CD14-positive monocyte (primary cell): ENCODE measurements around the gene ABCG8. TPM values are rescaled to one million over a fixed set of nuclear protein-coding genes. Genes with fewer than 3 reads are reported as not detected.

Experiments
- DNase-seq, 3 donors: peaks; one replicate each; pipeline ENCODE4 v3.0.0-alpha.2; 2011 to 2022
- H2AFZ ChIP-seq: 2 replicates; pipeline ENCODE4 v1.6.0; 2012; ENCODE audit warnings: mild to moderate bottlenecking, low read depth, low read length, inconsistent platforms; ENCODE audit not compliant: insufficient read depth, poor library complexity, severe bottlenecking
- H3K27ac ChIP-seq, 2 donors: 1 replicate in 1 of 2; 2 replicates in 1 of 2; pipeline ENCODE4 v1.5.1; 2012 to 2013; ENCODE audit warnings: low read length in 2 of 2, control low read depth in 1 of 2, inconsistent platforms in 1 of 2, low read depth in 1 of 2, mild to moderate bottlenecking in 1 of 2
- H3K27me3 ChIP-seq, 2 donors: one replicate each; pipeline versions ENCODE4 v1.6.0 to v1.6.1; 2011 to 2013; ENCODE audit warnings: low read length in 2 of 2; ENCODE audit not compliant: control insufficient read depth in 2 of 2, insufficient read depth in 2 of 2
- H3K36me3 ChIP-seq, 2 donors: replicated peaks in 1 of 2; 1 replicate in 1 of 2; 2 replicates in 1 of 2; pipeline versions ENCODE4 v1.5.1 to v1.6.1; 2012 to 2013; ENCODE audit warnings: low read length in 2 of 2, control low read depth in 1 of 2, inconsistent platforms in 1 of 2, mild to moderate bottlenecking in 1 of 2; ENCODE audit not compliant: insufficient read depth in 2 of 2, control insufficient read depth in 1 of 2
- H3K4me1 ChIP-seq, 2 donors: 1 replicate in 1 of 2; 2 replicates in 1 of 2; pipeline versions ENCODE4 v1.5.1 to v1.6.1; 2012 to 2013; ENCODE audit warnings: low read length in 2 of 2, control low read depth in 1 of 2, inconsistent platforms in 1 of 2, mild to moderate bottlenecking in 1 of 2, moderate library complexity in 1 of 2; ENCODE audit not compliant: insufficient read depth in 2 of 2, control insufficient read depth in 1 of 2
- H3K4me2 ChIP-seq: replicated peaks from 2 replicates; pipeline ENCODE3; 2012; ENCODE audit warnings: low read length, moderate library complexity, mild to moderate bottlenecking; ENCODE audit not compliant: poor library complexity, severe bottlenecking; ENCODE audit errors: extremely low read depth
- H3K4me3 ChIP-seq, 3 experiments: fragments of 200-600 bp in 1 of 3; sonication (generic) in 1 of 3; replicated peaks in 1 of 3; 1 replicate in 2 of 3; 2 replicates in 1 of 3; pipeline ENCODE4 v1.5.1; 2011 to 2013; ENCODE audit warnings: low read length in 3 of 3, mild to moderate bottlenecking in 3 of 3, control low read depth in 2 of 3, low read depth in 2 of 3, inconsistent platforms in 1 of 3, moderate library complexity in 1 of 3
- H3K79me2 ChIP-seq: 2 replicates; pipeline ENCODE4 v1.6.0; 2012; ENCODE audit warnings: mild to moderate bottlenecking, control low read depth, inconsistent platforms, low read length, moderate library complexity; ENCODE audit not compliant: insufficient read depth
- H3K9ac ChIP-seq: 2 replicates; pipeline ENCODE4 v1.6.0; 2017; ENCODE audit warnings: low read length, mild to moderate bottlenecking; ENCODE audit not compliant: insufficient read depth, poor library complexity, severe bottlenecking
- H3K9me3 ChIP-seq, 2 donors: replicated peaks in 1 of 2; 1 replicate in 1 of 2; 2 replicates in 1 of 2; pipeline versions ENCODE4 v1.5.1 to v1.6.1; 2012 to 2013; ENCODE audit warnings: low read length in 2 of 2, control low read depth in 1 of 2; ENCODE audit not compliant: control insufficient read depth in 1 of 2, insufficient read depth in 1 of 2
- H4K20me1 ChIP-seq: 2 replicates; pipeline ENCODE4 v1.6.0; 2012; ENCODE audit warnings: mild to moderate bottlenecking, low read length, control low read depth, moderate library complexity; ENCODE audit not compliant: insufficient read depth
- H3K27ac Mint-ChIP-seq, 7 donors: one replicate each; pipeline ENCODE4 v1.8.0; 2020; ENCODE audit warnings: mild to moderate bottlenecking in 7 of 7, mixed read lengths in 7 of 7, moderate library complexity in 6 of 7, inconsistent platforms in 2 of 7
- H3K27me3 Mint-ChIP-seq, 3 donors: one replicate each; pipeline ENCODE4 v1.8.0; 2021 to 2022; ENCODE audit warnings: low read depth in 3 of 3, mild to moderate bottlenecking in 3 of 3, mixed read lengths in 3 of 3, moderate library complexity in 3 of 3, inconsistent platforms in 1 of 3
- H3K36me3 Mint-ChIP-seq, 2 donors: one replicate each; pipeline ENCODE4 v1.8.0; 2020; ENCODE audit warnings: mixed read lengths in 2 of 2, inconsistent platforms in 1 of 2, mild to moderate bottlenecking in 1 of 2
- H3K4me1 Mint-ChIP-seq: one replicate; pipeline ENCODE4 v1.8.0; 2020; ENCODE audit warnings: mild to moderate bottlenecking, mixed read lengths
- H3K4me3 Mint-ChIP-seq, 2 donors: one replicate each; pipeline ENCODE4 v1.8.0; 2020; ENCODE audit warnings: mild to moderate bottlenecking in 2 of 2, mixed read lengths in 2 of 2, moderate library complexity in 1 of 2
- H3K9me3 Mint-ChIP-seq, 7 donors: one replicate each; pipeline ENCODE4 v1.8.0; 2020 to 2022; ENCODE audit warnings: mixed read lengths in 7 of 7, mild to moderate bottlenecking in 6 of 7, moderate library complexity in 6 of 7, inconsistent platforms in 2 of 7
- WGBS: methylation state at CpG from one replicate; pipeline ENCODE4 v1.1.5; 2013; ENCODE audit warnings: missing lambda C conversion rate; ENCODE audit not compliant: insufficient coverage; 5-methylcytosine and 5-hydroxymethylcytosine counted together
- intact Hi-C, 2 donors: fragments of 100-400 bp; cut with micrococcal nuclease; formaldehyde crosslinking; loops; one replicate each; pipeline versions ENCODE4 v1.15.0 to v1.15.1; 2023
- polyA plus RNA-seq, 3 donors: library from polyadenylated mRNA; depleted of rRNA in 1 of 3; unstranded in 2 of 3; stranded (reverse) in 1 of 3; fragments of 300-500 nt in 2 of 3; fragments of >200 nt in 1 of 3; fragmentation: Illumina TruSeq in 2 of 3; gene quantifications; 1 replicate in 2 of 3; 2 replicates in 1 of 3; pipeline ENCODE4 v1.2.3, GENCODE V29; 2012 to 2021
- TF ChIP-seq, protein P1 (sequence below): fragments of 200-600 bp; IDR thresholded peaks from one replicate; pipeline ENCODE4 v1.8.0; 2022; ENCODE audit warnings: antibody characterized with exemption, mild to moderate bottlenecking

ABCG8 gene
- polyA plus RNA-seq, 3 donors, result not detected

DNA sequence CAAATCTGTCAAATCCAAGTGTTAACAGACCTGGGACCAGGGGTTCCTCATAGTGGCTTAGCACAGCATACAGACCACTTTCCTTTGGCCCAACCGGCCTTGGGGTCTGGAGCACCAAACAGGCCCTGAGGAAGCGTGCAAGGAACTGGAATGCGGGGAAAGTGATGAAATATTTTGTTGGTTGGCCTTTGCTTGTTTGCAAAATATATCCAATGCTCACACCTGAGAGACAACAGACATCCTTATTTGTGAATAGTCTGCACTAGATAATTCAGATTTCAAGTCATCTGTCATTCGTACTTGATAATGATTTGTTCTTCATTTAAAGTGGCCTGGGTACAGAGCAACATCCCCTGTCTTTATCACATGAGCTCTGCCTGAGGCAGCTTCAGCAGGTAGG lies 43.5 kb downstream of the ABCG8 start:
- Histone ChIP-seq H4K20me1 (no peaks in the 10 kb centered on the region), H3K27me3 (no peaks in the 10 kb centered on the region), H3K27ac (no peak overlapping the region), H3K79me2 (no peaks in the 10 kb centered on the region), H3K9me3 (no peaks in the 10 kb centered on the region), H3K4me3 (no peak overlapping the region), H2AFZ (no peak overlapping the region), H3K36me3 (peaks cover 7 to 9% of the 10 kb centered on the region in 2 donors), H3K4me2 (no peak overlapping the region), H3K4me1 (no peaks in the 10 kb centered on the region), H3K9ac (no peak overlapping the region)
- Mint-ChIP-seq H3K36me3 (peaks cover 11 to 12% of the 10 kb centered on the region in 2 donors), H3K27ac (no peak overlapping the region), H3K9me3 (peaks cover 0 to 2% (median 0%) of the 10 kb centered on the region in 7 donors), H3K4me1 (peaks cover 2% of the 10 kb centered on the region), H3K4me3 (no peak overlapping the region), H3K27me3 (peaks cover 0 to 2% (median 2%) of the 10 kb centered on the region in 3 donors)
- intact Hi-C loops, result no loop called here
- TF ChIP-seq, protein P1, sequence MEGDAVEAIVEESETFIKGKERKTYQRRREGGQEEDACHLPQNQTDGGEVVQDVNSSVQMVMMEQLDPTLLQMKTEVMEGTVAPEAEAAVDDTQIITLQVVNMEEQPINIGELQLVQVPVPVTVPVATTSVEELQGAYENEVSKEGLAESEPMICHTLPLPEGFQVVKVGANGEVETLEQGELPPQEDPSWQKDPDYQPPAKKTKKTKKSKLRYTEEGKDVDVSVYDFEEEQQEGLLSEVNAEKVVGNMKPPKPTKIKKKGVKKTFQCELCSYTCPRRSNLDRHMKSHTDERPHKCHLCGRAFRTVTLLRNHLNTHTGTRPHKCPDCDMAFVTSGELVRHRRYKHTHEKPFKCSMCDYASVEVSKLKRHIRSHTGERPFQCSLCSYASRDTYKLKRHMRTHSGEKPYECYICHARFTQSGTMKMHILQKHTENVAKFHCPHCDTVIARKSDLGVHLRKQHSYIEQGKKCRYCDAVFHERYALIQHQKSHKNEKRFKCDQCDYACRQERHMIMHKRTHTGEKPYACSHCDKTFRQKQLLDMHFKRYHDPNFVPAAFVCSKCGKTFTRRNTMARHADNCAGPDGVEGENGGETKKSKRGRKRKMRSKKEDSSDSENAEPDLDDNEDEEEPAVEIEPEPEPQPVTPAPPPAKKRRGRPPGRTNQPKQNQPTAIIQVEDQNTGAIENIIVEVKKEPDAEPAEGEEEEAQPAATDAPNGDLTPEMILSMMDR, result no peak
- WGBS, result 100% methylated on average over 1 of the region's 4 CpGs
- no peak for DNase-seq

DNA sequence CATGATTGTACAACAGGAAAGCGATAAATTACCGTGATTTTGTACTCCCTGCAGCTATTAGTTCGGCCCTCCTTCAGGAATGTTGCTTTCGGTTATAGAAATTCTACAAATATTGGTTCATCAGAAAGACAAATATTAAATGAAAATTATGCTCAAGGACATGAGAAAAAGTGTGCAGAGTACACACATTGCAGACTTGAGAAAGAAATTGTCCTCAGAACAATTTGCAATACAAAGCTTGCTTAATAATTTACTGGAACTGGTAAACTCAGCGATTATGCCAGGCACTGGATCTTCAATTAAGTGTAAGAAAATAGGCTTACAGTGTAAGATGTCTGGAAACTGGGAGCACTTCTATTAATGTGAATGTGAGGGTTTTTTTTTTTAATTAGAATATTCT lies 45.9 kb downstream of the ABCG8 start:
- no CpG with 5 or more reads among the region's 5 CpGs for whole genome bisulfite sequencing

More for the DNA sequence above, 45.9 kb downstream of the ABCG8 start:
- H3K4me3 Mint-ChIP-seq, result no peak overlapping the region
- H3K9ac ChIP-seq, result no peak overlapping the region
- H2AFZ ChIP-seq, result no peak overlapping the region
- no peaks in the 10 kb centered on the region for H3K4me1 ChIP-seq
- no peaks in the 10 kb centered on the region for H3K27me3 Mint-ChIP-seq
- H3K4me3 ChIP-seq, result no peak overlapping the region
- peaks cover 33 to 35% of the 10 kb centered on the region in 2 donors for H3K36me3 Mint-ChIP-seq
- H3K36me3 ChIP-seq, result peaks cover 28 to 33% of the 10 kb centered on the region in 2 donors
- H4K20me1 ChIP-seq, result no peaks in the 10 kb centered on the region
- no peak for DNase-seq
- TF ChIP-seq, protein P1, result no peak
- no peak overlapping the region for H3K4me2 ChIP-seq
- H3K27ac ChIP-seq, result no peak overlapping the region
- no peak overlapping the region for H3K27ac Mint-ChIP-seq
- H3K9me3 ChIP-seq, result no peaks in the 10 kb centered on the region
- intact Hi-C loops, result no loop called here
- H3K79me2 ChIP-seq, result no peaks in the 10 kb centered on the region
- no peaks in the 10 kb centered on the region for H3K4me1 Mint-ChIP-seq
- H3K27me3 ChIP-seq, result no peaks in the 10 kb centered on the region
- H3K9me3 Mint-ChIP-seq, result peaks cover 0 to 2% (median 0%) of the 10 kb centered on the region in 7 donors
